Measurements from ENCODE around the gene LSS.

DNA sequence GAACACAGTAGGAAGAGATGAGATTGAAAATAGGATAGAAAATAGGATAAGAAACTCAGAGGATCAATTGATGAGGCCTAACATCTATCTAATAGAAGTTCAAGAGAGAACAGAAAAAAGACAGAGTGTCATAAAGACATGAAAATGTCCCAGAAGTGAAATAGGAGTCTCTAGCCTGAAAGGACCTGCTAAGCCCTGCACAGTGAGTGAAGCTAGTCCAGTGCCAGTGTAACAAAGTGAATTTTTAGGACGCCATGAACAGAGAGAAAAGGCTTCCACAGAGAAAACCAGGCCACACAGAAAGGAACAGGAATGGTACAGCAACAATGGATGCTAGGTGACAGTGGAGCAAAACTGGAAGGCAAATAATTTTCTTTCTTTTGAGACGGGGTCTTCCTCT, 20.3 kb upstream of the LSS start:
- TF ChIP-seq, protein P1, sequence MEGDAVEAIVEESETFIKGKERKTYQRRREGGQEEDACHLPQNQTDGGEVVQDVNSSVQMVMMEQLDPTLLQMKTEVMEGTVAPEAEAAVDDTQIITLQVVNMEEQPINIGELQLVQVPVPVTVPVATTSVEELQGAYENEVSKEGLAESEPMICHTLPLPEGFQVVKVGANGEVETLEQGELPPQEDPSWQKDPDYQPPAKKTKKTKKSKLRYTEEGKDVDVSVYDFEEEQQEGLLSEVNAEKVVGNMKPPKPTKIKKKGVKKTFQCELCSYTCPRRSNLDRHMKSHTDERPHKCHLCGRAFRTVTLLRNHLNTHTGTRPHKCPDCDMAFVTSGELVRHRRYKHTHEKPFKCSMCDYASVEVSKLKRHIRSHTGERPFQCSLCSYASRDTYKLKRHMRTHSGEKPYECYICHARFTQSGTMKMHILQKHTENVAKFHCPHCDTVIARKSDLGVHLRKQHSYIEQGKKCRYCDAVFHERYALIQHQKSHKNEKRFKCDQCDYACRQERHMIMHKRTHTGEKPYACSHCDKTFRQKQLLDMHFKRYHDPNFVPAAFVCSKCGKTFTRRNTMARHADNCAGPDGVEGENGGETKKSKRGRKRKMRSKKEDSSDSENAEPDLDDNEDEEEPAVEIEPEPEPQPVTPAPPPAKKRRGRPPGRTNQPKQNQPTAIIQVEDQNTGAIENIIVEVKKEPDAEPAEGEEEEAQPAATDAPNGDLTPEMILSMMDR (IDR thresholded peaks at IDR 0.05; ENCODE audit: control extremely low read depth in 1 of 3, insufficient read depth in 1 of 3, low read depth in 1 of 3, low read length in 3 of 3) = no peak
- TF ChIP-seq YY1 (IDR thresholded peaks at IDR 0.05; ENCODE audit: low read depth, low read length) (no peak), CHD2 (IDR thresholded peaks at IDR 0.05; ENCODE audit: low read length) (no peak), KDM5A (IDR thresholded peaks at IDR 0.05; ENCODE audit: low read length) (no peak), POLR2A (IDR thresholded peaks at IDR 0.05; ENCODE audit: control extremely low read depth in 1 of 2, low read depth in 2 of 2, low read length in 2 of 2) (no peak), ZNF274 (IDR thresholded peaks at IDR 0.05; ENCODE audit: borderline replicate concordance, extremely low read depth, low read length) (no peak), RNF2 (IDR thresholded peaks at IDR 0.05; ENCODE audit: borderline replicate concordance, low read depth, low read length, missing control alignments, poor library complexity, severe bottlenecking) (no peak), BCL11A (IDR thresholded peaks at IDR 0.05; ENCODE audit: low read depth in 2 of 2, low read length in 2 of 2) (no peak)

Data from H1 (cell line).